HepG2 (cell line): ENCODE results near the gene ZBTB22. TPM values are rescaled to one million over a fixed set of nuclear protein-coding genes. Genes with fewer than 3 reads are reported as not detected.

Source experiments
- ARID4A ChIP-seq: sonication (generic); formaldehyde crosslinking; IDR thresholded peaks from 2 replicates; pipeline ENCODE4 v1.5.0; 2020; ENCODE audit warnings: mild to moderate bottlenecking, missing genetic modification reagents, borderline replicate concordance
- FOXA3 ChIP-seq: IDR thresholded peaks from 2 replicates; pipeline ENCODE4 v1.6.1; 2016; ENCODE audit warnings: missing genetic modification reagents, missing compliant biosample characterization
- FOXO1 ChIP-seq: sonication (generic); formaldehyde crosslinking; IDR thresholded peaks from 2 replicates; pipeline ENCODE4 v1.4.0; 2020; ENCODE audit warnings: missing genetic modification reagents
- KLF12 ChIP-seq: sonication (generic); formaldehyde crosslinking; IDR thresholded peaks from 2 replicates; pipeline ENCODE4 v1.4.0; 2020; ENCODE audit warnings: missing genetic modification reagents, borderline replicate concordance
- KMT2A ChIP-seq: sonication (generic); formaldehyde crosslinking; IDR thresholded peaks from 2 replicates; pipeline ENCODE4 v1.4.0; 2020; ENCODE audit warnings: missing genetic modification reagents
- MYC ChIP-seq: sonication (generic); formaldehyde crosslinking; IDR thresholded peaks from 2 replicates; pipeline ENCODE4 v1.9.0; 2021; ENCODE audit warnings: missing genetic modification reagents, borderline replicate concordance
- PITX1 ChIP-seq: sonication (generic); formaldehyde crosslinking; IDR thresholded peaks from 2 replicates; pipeline ENCODE4 v1.5.1; 2020; ENCODE audit warnings: mild to moderate bottlenecking, missing genetic modification reagents
- POLR2A ChIP-seq, 2 experiments: IDR thresholded peaks; 2 replicates each; pipeline ENCODE4 v1.6.1; 2011; ENCODE audit warnings: low read depth in 2 of 2, low read length in 2 of 2, mild to moderate bottlenecking in 1 of 2, moderate library complexity in 1 of 2; ENCODE audit not compliant: insufficient read depth in 1 of 2
- ZBTB25 ChIP-seq: IDR thresholded peaks from 2 replicates; pipeline ENCODE4 v1.6.1; 2018; ENCODE audit warnings: missing genetic modification reagents
- ZBTB49 ChIP-seq: sonication (generic); formaldehyde crosslinking; IDR thresholded peaks from 2 replicates; pipeline ENCODE4 v1.4.0; 2020; ENCODE audit warnings: missing genetic modification reagents, borderline replicate concordance
- ZNF101 ChIP-seq: sonication (generic); formaldehyde crosslinking; IDR thresholded peaks from 2 replicates; pipeline ENCODE4 v1.4.0; 2020; ENCODE audit warnings: mild to moderate bottlenecking, low read depth, missing genetic modification reagents, borderline replicate concordance
- ZNF33B ChIP-seq: sonication (generic); formaldehyde crosslinking; IDR thresholded peaks from 2 replicates; pipeline ENCODE4 v1.5.1; 2020; ENCODE audit warnings: mild to moderate bottlenecking, missing genetic modification reagents
- ZNF468 ChIP-seq: sonication (generic); formaldehyde crosslinking; IDR thresholded peaks from 2 replicates; pipeline ENCODE4 v1.8.0; 2022; ENCODE audit warnings: mild to moderate bottlenecking, moderate library complexity, missing genetic modification reagents
- ZNF563 ChIP-seq: sonication (generic); formaldehyde crosslinking; IDR thresholded peaks from 2 replicates; pipeline ENCODE4 v1.8.0; 2022; ENCODE audit warnings: mild to moderate bottlenecking, moderate library complexity, missing genetic modification reagents
- ZNF598 ChIP-seq: sonication (generic); formaldehyde crosslinking; IDR thresholded peaks from 2 replicates; pipeline ENCODE4 v1.5.1; 2020; ENCODE audit warnings: mild to moderate bottlenecking, missing genetic modification reagents, borderline replicate concordance
- ZNF746 ChIP-seq: sonication (generic); formaldehyde crosslinking; IDR thresholded peaks from 2 replicates; pipeline ENCODE4 v1.8.0; 2022; ENCODE audit warnings: mild to moderate bottlenecking, missing genetic modification reagents
- ZNF788 ChIP-seq: sonication (generic); formaldehyde crosslinking; IDR thresholded peaks from 2 replicates; pipeline ENCODE4 v1.5.0; 2020; ENCODE audit warnings: mild to moderate bottlenecking, missing genetic modification reagents, borderline replicate concordance
- ZNF816 ChIP-seq: sonication (generic); formaldehyde crosslinking; IDR thresholded peaks from 2 replicates; pipeline ENCODE4 v1.8.0; 2022; ENCODE audit warnings: missing genetic modification reagents, mild to moderate bottlenecking, borderline replicate concordance
- ZUFSP ChIP-seq: sonication (generic); formaldehyde crosslinking; IDR thresholded peaks from 2 replicates; pipeline ENCODE4 v1.9.0; 2021; ENCODE audit warnings: missing genetic modification reagents, mild to moderate bottlenecking, borderline replicate concordance
- polyA plus RNA-seq, 8 experiments: library from polyadenylated mRNA; depleted of rRNA in 3 of 8; stranded (reverse) in 7 of 8; unstranded in 1 of 8; fragments of >200 nt; fragmentation: Illumina TruSeq in 4 of 8; extraction: Trizol in 4 of 8; gene quantifications; 2 replicates each; pipeline versions ENCODE4 v1.2.1 to v1.2.3, GENCODE V29; 2011 to 2016; ENCODE audit warnings: low read depth in 4 of 8, missing spikeins in 1 of 8, mixed read lengths in 1 of 8; ENCODE audit not compliant: insufficient read depth in 1 of 8
- total RNA-seq, 5 experiments: library from RNA; depleted of rRNA; stranded (reverse); fragments of >200 nt; fragmentation: Illumina TruSeq; extraction: Trizol; gene quantifications; 2 replicates each; pipeline ENCODE4 v1.2.3, GENCODE V29; 2016; ENCODE audit warnings: low read depth in 1 of 5

The ZBTB22 gene
- total and polyA plus RNA-seq, 2 of the 13 experiments (the other 11 are each of a cell fraction or from before 2014, with no cell fraction given) = 8.0 to 10.6 TPM

GRCh38 chr6:33312361-33313104 is 5.0 kb downstream of the ZBTB22 start (continued):
- TF ChIP-seq ZNF563 (CRISPR knock-in tag) (peak; percentile 60; the same call in 1 of the 2 replicates), KLF12 (no peak), ZBTB49 (CRISPR knock-in tag) (peak; percentile 17; the same call in 1 of the 2 replicates), ARID4A (CRISPR knock-in tag) (peak; percentile 66; the same call in 1 of the 2 replicates), ZNF468 (CRISPR knock-in tag) (no peak), FOXO1 (CRISPR knock-in tag) (peak; percentile 39; the same call in 1 of the 2 replicates), ZUFSP (CRISPR knock-in tag) (no peak), POLR2A (IDR thresholded peaks at IDR 0.05; ENCODE audit: insufficient read depth in 1 of 2, low read depth in 2 of 2, low read length in 2 of 2) (peak in 1 of 2 experiments; percentile 59; a peak in 1 of 4 replicates), ZNF33B (CRISPR knock-in tag) (no peak; the same call in 1 of the 2 replicates), ZNF598 (CRISPR knock-in tag) (peak; percentile 44; the same call in 1 of the 2 replicates), ZNF788 (CRISPR knock-in tag) (peak; percentile 84), ZNF101 (CRISPR knock-in tag) (no peak), FOXA3 (CRISPR knock-in tag) (peak; percentile 39), ZNF816 (CRISPR knock-in tag) (no peak), PITX1 (CRISPR knock-in tag) (no peak), ZBTB25 (CRISPR knock-in tag) (peak; percentile 74; the same call in 1 of the 2 replicates), KMT2A (CRISPR knock-in tag) (peak; percentile 72), MYC (CRISPR knock-in tag) (peak; percentile 59; the same call in 1 of the 2 replicates), ZNF746 (CRISPR knock-in tag) (no peak)
